ENCODE data around the gene LRP5.

The LRP5 gene

DNA sequence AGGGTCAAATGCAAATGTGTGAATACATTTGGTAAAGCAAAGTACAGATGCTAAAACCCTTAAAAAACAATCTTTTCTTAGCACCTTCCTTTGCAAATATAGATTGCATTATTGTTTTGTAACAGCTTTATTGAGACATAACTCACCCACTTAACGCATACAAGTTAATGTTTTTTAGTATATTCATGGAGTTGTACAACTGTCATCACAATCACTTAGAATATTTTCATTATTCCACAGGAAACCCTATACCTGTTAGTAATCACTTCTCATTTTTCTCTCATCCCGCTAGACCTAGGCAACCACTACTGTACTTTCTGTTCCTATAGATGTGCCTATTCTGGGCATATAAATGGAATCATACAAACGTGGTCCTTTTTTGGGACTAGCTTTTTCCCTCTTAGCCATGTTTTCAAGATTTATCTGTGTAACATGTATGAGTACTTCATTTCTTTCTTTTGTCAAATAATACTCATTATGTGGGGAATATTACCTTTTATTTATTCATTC, 182.9 kb downstream of the LRP5 start:
- Histone ChIP-seq H3K27me3 (ENCODE audit: control insufficient read depth in 1 of 2, insufficient read depth in 2 of 2, low read length in 2 of 2) (no peaks in the 10 kb centered on the region), H3K4me3 (ENCODE audit: low read depth in 1 of 2, low read length in 2 of 2) (no peak overlapping the region), H3K4me1 (ENCODE audit: control insufficient read depth in 1 of 2, insufficient read depth in 2 of 2, low read length in 2 of 2) (peaks cover 25 to 28% of the 10 kb centered on the region in 2 donors), H3K9ac (ENCODE audit: low read depth in 1 of 2, low read length in 2 of 2) (no peak overlapping the region), H3K27ac (ENCODE audit: low read depth, low read length) (no peak overlapping the region), H3K36me3 (ENCODE audit: control insufficient read depth in 1 of 2, insufficient read depth in 2 of 2, low read length in 2 of 2) (peaks cover 0 to 3% of the 10 kb centered on the region in 2 donors), H3K9me3 (ENCODE audit: control insufficient read depth in 1 of 2, low read length in 2 of 2) (no peaks in the 10 kb centered on the region)

- H3K36me3 ChIP-seq (ENCODE audit: control insufficient read depth in 1 of 2, insufficient read depth in 2 of 2, low read length in 2 of 2): peaks cover 0 to 3% of the 10 kb centered on the region in 2 donors
- H3K9me3 ChIP-seq (ENCODE audit: control insufficient read depth in 1 of 2, low read length in 2 of 2): no peaks in the 10 kb centered on the region
- H3K9ac ChIP-seq (ENCODE audit: low read depth in 1 of 2, low read length in 2 of 2): no peak overlapping the region
- H3K4me3 ChIP-seq (ENCODE audit: low read depth in 1 of 2, low read length in 2 of 2): no peak overlapping the region
- H3K27me3 ChIP-seq (ENCODE audit: control insufficient read depth in 1 of 2, insufficient read depth in 2 of 2, low read length in 2 of 2): no peaks in the 10 kb centered on the region
- H3K4me1 ChIP-seq (ENCODE audit: control insufficient read depth in 1 of 2, insufficient read depth in 2 of 2, low read length in 2 of 2): peaks cover 25 to 30% of the 10 kb centered on the region in 2 donors
- H3K27ac ChIP-seq (ENCODE audit: low read depth, low read length): no peak overlapping the region
Observed at GRCh38 chr11:68495872-68496271, 183.5 kb downstream of the LRP5 start.

DNA sequence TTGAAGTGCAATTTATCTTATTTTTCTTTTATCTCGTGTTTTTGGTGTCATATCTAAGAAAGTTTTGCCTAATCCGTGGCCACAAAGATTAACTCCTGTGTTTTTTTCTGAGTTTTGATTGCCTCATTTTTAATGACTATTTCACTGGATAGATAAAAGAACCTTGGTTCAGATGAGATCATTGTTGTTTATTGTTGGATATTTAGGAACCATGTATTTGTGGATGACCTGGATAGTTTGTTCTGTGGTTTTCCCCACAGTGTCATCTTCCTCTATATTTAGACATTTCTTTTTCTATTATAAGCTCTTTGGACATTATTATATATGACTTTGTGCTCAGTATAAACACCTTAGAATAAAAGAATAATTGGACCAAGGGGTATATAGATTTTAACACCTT, 185.4 kb downstream of the LRP5 start:
- Histone ChIP-seq H3K9me3 (ENCODE audit: control insufficient read depth in 1 of 2, low read length in 2 of 2) (no peaks in the 10 kb centered on the region), H3K36me3 (ENCODE audit: control insufficient read depth in 1 of 2, insufficient read depth in 2 of 2, low read length in 2 of 2) (no peaks in the 10 kb centered on the region), H3K4me1 (ENCODE audit: control insufficient read depth in 1 of 2, insufficient read depth in 2 of 2, low read length in 2 of 2) (peaks cover 25 to 32% of the 10 kb centered on the region in 2 donors), H3K4me3 (ENCODE audit: low read depth in 1 of 2, low read length in 2 of 2) (no peak overlapping the region), H3K27ac (ENCODE audit: low read depth, low read length) (no peak overlapping the region), H3K9ac (ENCODE audit: low read depth in 1 of 2, low read length in 2 of 2) (no peak overlapping the region), H3K27me3 (ENCODE audit: control insufficient read depth in 1 of 2, insufficient read depth in 2 of 2, low read length in 2 of 2) (no peaks in the 10 kb centered on the region)

DNA sequence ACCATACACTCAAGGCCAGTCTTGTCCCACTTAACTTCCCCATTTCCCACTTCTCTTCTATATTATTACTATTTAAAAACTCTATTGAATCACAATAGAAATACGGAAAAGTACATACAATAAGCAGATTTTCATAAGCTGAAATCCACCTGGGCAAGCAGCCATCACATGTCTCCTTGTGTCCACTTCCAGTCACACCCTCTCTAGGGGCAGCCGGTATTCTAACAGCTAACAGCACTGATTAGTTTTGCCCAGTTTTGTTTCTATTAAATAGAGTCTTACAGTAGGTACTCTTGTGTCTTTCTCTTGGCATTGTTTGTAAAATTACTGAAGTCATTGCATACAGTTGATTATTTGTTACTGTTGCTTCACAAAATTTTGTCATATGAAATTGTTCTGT, 185.9 kb downstream of the LRP5 start:
- Histone ChIP-seq H3K27me3 (ENCODE audit: control insufficient read depth in 1 of 2, insufficient read depth in 2 of 2, low read length in 2 of 2) (no peaks in the 10 kb centered on the region), H3K9ac (ENCODE audit: low read depth in 1 of 2, low read length in 2 of 2) (no peak overlapping the region), H3K9me3 (ENCODE audit: control insufficient read depth in 1 of 2, low read length in 2 of 2) (no peaks in the 10 kb centered on the region), H3K4me3 (ENCODE audit: low read depth in 1 of 2, low read length in 2 of 2) (peak overlapping the region in 1 of 2 donors; percentile 8), H3K4me1 (ENCODE audit: control insufficient read depth in 1 of 2, insufficient read depth in 2 of 2, low read length in 2 of 2) (peaks cover 28 to 32% of the 10 kb centered on the region in 2 donors), H3K36me3 (ENCODE audit: control insufficient read depth in 1 of 2, insufficient read depth in 2 of 2, low read length in 2 of 2) (no peaks in the 10 kb centered on the region), H3K27ac (ENCODE audit: low read depth, low read length) (no peak overlapping the region)

All from duodenal mucosa (tissue), 2 donors.